ENCODE measurements around the gene ECSIT.
"Not testable (repeated sequence)": the region's sequence is repeated elsewhere in the genome, so short reads cannot be mapped to it uniquely, and the experiment has no call there.

The ECSIT gene

DNA sequence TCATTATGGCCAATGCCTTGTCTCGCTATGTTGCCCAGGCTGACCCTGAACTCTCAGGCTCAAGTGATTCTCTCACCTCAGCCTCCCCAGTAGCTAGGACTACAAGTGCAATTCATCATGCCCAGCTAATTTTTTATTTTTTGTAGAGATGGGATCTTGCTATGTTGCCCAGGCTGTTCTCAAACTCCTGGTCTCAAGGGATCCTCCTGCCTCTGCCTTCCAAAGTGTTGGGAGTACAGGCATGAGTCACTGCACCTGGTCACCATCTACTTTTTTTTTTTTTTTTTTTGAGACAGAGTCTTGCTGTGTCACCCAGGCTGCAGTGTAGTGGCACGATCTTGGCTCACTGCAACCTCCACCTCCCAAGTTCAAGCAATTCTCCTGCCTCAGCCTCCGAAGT is 53.6 kb downstream of the ECSIT start:
- not testable (repeated sequence) for DNase-seq

DNA sequence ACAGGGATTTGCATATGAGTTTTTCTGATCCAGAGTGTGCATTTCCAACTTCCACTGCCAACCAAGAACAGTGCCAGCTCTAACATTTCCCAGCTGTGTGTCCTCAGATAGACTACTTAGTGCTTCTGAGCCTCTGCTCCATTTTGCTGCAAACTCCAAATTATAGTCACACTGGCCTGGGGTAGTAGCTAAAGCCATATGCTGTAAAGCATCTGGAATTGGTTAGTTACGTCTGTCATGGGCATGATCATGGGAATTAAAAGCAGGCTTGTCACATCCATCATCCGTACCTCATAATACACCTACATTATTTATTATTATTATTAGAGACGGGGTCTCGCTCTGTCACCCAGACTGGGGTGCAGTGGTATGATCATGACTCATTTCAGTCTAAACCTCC is 55.2 kb downstream of the ECSIT start:
- no peak for DNase-seq

DNA sequence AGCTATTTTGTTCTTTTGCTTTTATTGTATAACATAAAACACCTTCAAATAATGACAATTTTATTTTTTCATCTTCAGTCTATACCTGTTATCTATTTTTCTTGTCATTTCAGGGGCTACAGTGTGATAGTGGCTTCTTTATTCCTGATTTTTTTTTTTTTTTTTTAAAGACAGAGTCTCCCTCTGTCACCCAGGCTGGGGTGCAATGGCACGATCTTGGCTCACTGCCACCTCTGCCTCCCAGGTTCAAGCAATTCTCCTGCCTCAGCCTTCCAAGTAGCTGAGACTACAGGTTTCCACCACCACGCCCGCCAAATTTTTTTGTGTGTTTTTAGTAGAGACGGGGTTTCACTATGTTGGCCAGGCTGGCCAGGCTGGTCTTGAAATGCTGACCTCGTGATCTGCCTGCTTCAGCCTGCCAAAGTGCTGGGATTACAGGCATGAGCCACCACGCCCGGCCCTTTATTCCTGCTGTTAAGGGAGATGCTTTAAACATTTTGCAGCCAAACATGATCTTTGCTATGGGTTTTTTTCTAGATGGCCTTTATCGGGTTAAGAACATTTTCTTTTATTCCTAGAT is 60.6 kb downstream of the ECSIT start:
- not testable (repeated sequence) for DNase-seq

DNA sequence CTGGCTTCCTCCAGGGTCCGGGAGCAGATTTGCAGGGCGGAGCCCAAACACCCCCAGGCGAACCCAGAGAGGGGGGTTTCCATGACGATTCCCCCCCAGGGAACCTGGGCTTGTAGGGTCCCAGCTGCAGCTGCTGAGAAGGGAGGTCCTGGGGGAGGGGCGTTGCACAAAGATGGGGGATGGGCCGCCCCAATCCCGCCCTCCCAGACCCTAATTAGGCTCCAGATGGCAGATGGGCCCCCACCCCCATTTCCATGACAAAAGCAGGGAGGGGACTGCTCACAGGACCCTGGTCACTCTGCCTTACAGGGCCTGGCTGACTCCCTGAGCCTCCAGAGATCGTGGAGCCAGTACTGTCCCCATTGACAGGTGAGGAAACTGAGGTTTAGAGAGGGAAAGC is 63.3 kb downstream of the ECSIT start:
- no peak for DNase-seq

DNA sequence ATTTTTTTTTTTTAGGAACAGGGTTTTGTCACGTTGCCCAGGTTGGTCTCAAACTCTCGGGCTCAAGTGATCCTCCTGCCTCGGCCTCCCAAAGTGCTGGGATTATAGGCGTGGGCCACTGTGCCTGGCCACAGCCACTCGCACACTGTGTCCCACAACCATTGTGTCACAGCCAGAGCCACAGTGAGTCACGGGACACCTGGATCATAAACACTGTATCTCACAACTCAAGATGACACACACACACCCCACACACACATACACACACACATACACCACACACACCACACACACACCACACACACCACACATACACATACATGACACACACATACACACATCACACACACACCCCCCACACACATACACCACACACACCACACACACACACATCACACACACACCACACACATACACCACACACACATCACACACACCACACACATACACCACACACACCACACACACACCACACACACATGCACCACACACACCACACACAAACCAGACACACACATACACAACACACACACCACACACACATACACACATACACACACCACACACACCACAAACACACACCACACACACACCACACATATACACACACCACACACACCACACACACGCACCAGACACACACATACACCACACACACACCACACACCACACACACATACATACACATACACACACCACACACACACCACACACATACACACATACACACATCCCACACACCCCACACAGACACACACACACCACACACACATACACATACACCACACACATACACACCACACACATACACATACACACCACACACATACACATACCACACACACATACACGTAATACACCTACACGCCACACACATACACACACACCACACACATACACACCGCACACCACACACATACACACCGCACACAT is 64.3 kb downstream of the ECSIT start:
- no peak for DNase-seq

DNA sequence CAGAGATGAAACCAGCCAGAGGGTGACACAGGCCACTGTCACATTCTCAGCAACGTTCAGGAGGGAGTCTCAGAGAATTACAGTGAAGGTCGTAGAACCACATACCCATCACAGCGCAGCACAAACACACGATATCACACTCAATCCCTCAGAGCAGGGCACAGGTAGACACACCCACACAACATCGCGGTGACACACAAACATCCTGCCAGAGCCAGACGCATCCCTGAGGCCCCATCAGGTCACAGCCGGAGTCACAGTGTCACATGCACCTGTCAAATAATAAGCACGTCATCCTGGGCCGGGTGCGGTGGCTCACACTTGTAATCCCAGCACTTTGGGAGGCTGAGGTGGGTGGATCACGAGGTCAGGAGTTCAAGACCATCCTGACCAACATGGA is 65.5 kb downstream of the ECSIT start:
- no peak for DNase-seq

DNA sequence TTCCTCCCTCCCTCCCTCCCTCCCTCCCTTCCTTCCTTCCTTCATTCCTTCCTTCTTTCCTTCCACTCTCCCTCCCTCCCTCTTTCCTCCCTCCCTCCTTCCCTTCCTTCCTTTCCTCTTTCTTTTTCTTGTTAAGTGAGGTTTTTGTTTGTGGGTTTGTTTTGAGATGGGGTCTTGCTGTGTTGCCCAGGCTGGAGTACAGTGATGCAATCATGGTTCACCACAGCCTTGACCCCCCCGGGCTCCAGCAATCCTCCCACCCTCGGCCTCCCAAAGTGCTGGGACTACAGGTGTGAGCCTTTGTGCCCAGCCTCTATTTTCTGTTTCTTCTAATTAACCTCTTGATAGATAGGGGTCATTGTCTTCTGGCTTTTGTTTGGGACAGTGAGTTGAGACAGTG is 67.5 kb downstream of the ECSIT start:
- DNase-seq = no peak

DNA sequence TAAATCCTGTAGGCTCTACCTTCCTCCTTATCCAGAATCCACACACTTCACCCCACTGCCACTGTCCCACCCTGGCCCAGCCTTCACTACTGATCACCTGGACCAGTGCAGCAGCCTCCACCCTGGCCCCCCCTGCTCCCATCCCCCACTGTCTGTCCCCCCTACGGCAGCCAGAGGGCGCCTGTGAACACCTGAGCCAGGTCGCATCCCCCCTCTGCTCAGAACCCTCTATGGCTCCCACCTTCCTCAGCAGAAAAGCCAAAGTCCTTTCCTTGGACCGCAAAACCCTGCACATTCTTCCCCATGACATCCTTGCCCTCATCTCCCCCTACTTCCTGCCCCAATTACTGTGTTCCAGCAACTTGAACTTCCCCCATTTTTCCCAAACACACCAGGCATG is 68.7 kb downstream of the ECSIT start:
- DNase-seq = no peak

DNA sequence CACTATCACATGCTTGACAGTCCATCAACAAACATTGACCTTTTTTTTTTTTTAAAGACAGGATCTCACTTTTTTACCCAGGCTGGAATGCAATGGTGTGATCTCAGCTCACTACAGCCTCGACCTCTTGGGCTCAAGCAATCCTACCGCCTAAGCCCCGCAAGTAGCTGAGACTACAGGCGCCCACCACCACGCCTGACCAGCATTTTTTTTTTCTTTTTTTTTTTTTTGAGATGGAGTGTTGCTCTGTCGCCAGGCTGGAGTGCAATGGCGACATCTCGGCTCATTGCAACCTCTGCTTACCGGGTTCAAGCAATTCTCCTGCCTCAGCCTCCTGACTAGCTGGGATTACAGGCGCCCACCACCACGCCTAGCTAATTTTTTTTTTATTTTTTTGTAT is 70.0 kb downstream of the ECSIT start:
- DNase-seq = not testable (repeated sequence)

DNA sequence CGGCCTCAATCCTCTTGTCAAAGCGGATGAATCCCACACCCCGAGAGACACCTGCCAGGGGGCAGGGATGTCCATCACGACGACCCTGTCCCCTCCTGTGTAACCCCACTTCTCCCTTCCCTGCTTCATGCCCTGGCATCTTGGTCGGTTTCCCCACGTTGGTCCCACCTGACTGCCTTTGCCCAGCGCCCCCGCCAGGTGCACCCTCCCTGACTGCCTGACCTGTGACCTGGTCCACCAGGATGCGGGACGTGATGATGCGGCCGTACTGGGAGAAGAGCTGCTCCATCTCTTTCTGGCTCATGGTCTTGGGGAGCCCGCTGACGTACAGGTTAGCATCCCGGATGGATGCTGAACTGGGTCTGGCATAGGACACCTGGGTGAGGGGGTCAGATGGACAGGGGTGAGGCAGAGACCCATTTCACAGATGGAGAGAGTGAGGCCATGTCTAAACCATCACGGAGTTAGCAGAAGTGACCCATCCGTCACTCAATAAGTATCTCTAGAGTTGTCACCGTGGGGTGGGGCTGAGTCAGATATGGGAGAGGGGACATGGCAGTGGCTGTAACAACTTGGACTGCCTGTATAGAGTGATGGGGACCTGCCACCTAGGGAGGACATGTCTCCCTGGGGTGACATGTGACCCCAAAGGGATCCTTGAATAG is 70.6 kb downstream of the ECSIT start:
- no peak for DNase-seq

DNA sequence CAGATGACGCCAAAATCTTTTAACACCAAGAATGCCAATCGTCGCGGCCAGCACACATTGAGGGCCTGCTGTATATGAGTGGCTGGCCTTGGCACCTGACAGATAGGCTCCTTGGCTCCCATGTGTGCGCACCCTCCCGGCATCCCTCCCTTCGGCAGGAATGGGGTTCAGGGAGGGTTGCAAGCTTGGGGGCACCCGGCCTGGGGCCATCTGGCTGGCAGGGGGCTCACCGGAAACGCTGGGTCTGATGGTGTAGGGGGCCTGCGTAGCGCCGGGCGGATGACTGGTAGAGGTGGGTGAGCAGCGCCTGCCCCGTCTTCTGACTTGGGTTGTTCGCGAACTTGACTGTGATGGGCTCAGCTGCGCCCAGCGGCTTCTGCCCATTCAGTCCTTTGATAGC is 71.1 kb downstream of the ECSIT start:
- DNase-seq = no peak

DNA sequence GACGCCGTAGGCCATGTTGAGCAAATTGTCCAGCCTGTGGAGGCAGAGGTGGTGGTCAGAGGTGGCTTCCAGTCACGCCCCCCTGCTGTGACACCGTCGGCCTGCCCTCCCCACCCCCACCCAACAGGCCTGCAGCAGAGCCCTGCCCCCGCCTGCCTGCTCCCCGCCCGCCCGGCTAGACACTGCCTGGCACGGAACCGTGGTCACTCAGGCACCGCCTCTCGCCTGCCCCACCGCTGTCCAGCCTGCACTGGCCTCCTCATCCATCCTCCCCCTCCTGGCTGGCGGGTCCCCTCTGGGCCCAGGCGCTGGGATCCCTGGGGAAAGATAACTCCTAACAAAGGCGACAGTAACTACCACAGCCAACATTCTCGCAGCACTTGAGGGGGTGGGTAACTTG is 71.8 kb downstream of the ECSIT start:
- DNase-seq = no peak

DNA sequence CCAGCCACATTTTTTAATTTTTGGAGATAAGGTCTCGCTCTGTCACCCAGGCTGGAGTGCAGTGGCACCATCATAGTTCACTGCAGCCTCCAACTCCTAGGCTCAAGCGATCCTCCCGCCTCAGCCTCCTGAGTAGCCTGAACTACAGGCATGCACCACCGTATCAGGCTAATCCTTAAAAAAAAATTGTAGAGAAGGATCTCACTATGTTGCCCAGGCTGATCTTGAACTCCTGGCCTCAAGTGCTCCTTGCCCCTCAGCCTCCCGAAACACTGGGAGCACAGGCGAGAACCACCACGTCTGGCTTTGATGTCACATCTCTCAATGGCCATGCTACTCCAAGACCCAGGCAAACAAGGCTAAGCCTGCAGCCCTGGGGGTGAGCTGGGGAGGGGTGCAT is 72.3 kb downstream of the ECSIT start:
- no peak for DNase-seq

Measured in fibroblast of skin of abdomen (primary cell).